Keratinocyte (primary cell): ENCODE data around the gene PCGF5.

ENCODE experiments used
- EZH2 ChIP-seq: IDR thresholded peaks from one replicate; pipeline ENCODE4 v1.6.1; 2012; ENCODE audit warnings: inconsistent platforms, mild to moderate bottlenecking, low read length, moderate library complexity
- TF ChIP-seq, protein P1 (sequence below), 3 experiments: IDR thresholded peaks in 1 of 3; conservative IDR thresholded peaks in 1 of 3; optimal IDR thresholded peaks in 1 of 3; 2 replicates in 2 of 3; 3 replicates in 1 of 3; pipeline versions ENCODE3 to v1.5.1; 2011; ENCODE audit warnings: low read length in 3 of 3, mild to moderate bottlenecking in 3 of 3, moderate library complexity in 2 of 3, control low read depth in 1 of 3, inconsistent platforms in 1 of 3; ENCODE audit not compliant: insufficient read depth in 2 of 3; ENCODE audit errors: extremely low read depth in 1 of 3

DNA sequence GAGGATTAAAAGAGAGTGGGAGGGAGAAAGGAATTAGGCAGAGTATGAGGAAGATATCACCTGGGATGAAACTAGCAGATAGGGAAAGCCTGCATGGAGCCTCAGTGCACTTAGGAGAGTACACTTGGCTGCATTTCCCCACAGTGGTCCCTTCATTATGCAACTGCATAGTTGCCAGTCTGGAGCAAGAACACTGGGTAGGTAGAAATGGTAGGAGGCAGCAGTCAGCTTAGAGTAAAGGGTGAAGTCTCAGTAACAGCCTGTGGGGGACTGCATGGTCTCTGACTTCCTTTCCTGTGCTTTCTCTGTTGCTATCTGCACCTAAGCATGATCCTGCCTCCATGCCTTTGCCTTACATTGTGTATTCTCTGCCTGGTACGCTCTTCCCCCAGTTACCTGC, 14.0 kb upstream of the PCGF5 start:
- TF ChIP-seq, protein P1, sequence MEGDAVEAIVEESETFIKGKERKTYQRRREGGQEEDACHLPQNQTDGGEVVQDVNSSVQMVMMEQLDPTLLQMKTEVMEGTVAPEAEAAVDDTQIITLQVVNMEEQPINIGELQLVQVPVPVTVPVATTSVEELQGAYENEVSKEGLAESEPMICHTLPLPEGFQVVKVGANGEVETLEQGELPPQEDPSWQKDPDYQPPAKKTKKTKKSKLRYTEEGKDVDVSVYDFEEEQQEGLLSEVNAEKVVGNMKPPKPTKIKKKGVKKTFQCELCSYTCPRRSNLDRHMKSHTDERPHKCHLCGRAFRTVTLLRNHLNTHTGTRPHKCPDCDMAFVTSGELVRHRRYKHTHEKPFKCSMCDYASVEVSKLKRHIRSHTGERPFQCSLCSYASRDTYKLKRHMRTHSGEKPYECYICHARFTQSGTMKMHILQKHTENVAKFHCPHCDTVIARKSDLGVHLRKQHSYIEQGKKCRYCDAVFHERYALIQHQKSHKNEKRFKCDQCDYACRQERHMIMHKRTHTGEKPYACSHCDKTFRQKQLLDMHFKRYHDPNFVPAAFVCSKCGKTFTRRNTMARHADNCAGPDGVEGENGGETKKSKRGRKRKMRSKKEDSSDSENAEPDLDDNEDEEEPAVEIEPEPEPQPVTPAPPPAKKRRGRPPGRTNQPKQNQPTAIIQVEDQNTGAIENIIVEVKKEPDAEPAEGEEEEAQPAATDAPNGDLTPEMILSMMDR (optimal IDR thresholded peaks at IDR 0.05 in 1 of 3, IDR thresholded peaks at IDR 0.05 in 1 of 3, conservative IDR thresholded peaks at IDR 0.05 in 1 of 3; ENCODE audit: extremely low read depth in 1 of 3, insufficient read depth in 2 of 3, low read length in 3 of 3) = no peak
- TF ChIP-seq EZH2 = no peak
